HG03457 (cell line): ENCODE measurements around the gene EPN1.

Experiments
- ATAC-seq: cut with Tn5 transposase; IDR thresholded peaks from one replicate; pipeline ENCODE4 v1.9.1; 2021; ENCODE audit warnings: moderate number of reproducible peaks; ENCODE audit not compliant: unreplicated experiment

The EPN1 gene

DNA sequence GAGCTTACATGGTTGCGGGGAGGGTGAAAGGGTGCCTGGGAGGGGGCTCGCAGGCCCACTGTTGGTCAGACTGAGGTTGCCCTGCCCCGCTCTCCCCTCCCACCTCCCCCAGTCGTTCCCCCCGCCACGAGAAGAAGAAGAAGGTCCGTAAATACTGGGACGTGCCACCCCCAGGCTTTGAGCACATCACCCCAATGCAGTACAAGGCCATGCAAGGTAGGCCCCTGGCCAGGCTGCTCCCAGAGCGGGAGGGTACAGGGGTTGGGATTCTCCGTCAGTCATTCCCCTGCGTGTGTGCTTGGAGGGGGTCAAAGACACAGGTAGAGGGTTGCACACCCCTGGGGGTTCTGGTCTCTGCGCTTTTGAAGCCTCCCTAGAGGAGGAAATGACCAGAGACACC, 14.6 kb upstream of the EPN1 start:
- no peak for ATAC-seq

DNA sequence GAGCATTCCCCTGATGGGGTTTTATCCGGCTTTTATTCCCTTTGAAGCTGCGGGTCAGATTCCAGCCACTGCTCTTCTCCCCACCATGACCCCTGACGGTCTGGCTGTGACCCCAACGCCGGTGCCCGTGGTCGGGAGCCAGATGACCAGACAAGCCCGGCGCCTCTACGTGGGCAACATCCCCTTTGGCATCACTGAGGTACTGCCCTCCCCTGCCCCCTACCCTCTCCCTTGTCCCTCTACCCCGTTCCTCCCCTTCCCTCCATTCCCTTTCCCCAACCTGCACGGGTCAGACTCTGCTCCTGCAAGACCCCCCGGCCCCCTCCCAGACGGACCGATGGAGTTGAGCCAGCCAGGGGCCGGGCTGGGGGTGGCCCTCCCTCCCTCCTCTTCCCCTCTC, 14.0 kb upstream of the EPN1 start:
- no peak for ATAC-seq

DNA sequence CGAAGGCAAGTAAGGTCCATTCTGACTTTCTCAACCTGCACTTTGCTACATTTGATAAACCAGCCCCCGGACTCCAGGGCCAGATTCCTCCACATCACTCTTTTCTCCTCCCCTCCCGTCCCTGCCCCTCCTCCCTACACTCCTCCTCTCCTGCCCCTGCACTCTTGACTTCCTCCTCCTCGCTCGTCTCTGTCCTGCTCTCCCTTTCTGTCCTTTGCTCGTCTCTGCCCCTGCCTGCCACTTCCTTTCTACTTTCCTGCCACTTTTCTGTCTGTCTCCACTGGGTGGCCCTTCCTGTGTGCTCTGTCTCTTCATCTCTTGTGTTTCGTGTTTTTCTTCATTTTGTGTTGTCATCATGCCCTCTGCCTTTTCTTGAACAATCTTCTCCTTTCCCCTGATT, 13.2 kb upstream of the EPN1 start:
- no peak for ATAC-seq

DNA sequence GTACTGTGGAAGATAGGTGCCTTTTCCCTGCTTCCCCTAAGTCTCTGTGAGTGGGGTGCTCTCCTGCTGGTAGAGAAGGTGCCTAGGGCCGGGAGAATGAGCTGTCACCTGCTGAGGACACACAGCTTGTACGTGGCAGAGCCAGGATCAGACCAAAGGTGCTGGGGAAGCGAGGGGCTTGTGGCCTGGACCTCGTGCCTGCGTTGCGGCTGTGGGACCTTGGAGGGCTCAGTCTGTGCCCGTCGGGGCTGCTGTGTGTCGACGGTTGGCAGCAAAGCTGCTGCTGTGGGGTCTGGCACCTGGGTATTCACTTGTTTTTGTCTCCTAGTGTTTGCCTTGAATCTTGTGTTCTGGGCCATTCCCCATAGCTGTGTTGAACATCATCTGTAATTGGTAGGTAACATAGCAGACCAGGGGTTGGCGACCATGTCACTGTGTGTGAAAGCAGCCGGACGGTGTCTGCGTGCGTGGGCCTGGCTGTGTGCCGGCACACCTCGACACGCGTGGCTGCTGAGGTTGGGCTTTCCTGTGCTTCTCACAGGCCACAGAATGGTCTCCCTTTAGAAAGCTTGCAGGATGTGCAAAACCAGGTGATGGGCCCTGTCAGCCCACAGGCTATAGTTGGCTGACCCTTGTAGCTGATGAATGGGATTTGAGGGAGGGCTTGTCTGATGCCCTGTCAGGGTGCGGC, 11.0 kb upstream of the EPN1 start:
- ATAC-seq, result no peak

DNA sequence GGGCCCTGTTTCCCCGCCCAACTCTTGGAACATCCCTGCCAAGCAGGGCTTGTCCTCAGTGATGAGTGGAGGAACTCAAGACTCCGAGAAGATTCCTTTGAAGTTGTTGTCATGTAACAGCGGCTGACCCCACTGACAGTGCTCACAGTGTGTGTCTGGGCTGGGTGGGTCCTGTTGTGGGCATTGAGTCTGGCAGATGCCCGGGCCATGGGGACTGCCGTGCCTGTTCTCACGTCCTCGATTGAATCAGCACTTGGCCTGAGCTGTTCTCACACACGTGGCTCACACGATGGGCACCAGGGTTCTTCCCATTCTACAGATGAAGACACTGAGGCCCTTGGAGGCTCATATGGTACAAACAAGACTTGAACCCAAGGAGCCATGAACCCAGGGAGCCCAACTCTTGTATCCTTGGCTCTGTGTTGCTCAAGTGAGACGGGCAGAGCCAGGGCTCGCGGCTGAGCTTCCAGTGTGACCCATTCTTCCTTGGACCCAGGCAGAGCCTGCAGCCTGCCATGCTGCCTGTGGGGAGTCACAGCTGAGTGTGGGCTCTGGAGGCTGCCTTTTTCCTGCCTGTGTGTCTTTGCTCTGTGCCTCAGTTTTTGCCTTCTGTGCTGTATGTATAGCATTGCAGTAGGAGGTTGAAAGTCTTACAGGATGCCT, 8.6 kb upstream of the EPN1 start:
- no peak for ATAC-seq

DNA sequence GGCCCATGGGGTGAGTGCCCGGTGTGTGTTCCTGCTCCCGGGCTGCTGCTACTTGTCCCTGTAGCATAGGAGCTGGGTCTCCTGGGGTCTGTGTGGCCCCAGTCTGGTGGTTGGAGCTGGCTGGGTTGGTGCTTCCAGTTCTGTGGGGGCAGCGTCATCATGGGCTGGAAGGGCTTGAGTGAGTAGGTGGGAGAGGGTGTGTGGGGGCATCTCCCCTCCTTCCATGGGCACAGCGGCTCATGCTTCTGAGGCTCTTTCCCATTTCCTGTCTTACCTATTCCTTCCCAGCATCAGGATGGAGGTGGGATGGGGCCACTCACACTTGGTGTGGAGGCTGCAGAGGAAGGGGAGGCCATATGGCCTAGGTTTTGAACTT, 8.0 kb upstream of the EPN1 start:
- ATAC-seq, result no peak

DNA sequence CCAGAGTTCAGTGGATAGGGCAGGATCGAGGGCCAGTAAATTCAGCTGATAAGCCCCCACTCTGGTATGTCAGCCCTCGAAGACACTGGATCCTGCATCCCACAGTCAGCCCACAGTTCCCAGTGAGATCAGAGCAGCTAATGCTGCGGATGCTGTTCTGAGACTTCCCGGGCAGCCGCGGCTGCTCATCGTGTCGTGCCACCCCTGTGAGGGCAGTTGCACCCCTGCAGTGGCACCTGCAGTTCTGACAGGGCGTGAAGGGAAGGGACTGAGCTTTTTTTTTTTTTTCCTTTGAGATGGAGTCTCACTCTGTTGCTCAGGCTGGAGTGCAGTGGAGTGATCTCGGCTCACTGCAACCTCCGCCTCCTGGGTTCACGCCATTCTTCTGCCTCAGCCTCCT, 7.5 kb upstream of the EPN1 start:
- ATAC-seq, result no peak

DNA sequence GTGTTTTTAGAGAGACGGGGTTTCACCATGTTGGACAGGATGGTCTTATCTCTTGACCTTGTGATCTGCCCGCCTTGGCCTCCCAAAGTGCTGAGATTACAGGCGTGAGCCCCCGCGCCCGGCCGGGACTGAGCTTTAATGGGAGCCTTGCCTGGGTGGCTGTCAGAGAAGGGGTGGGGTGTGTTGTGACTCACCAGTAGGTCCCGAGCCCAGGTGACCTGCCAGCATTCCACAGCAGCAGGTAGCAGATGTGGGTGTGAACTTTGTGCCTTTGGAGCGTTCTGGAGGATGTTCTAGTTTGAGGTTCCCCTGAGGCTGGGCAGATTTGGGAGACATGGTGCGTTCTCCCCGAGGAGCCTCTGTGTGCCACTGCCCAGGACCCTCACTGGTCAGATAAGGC, 7.1 kb upstream of the EPN1 start:
- no peak for ATAC-seq

DNA sequence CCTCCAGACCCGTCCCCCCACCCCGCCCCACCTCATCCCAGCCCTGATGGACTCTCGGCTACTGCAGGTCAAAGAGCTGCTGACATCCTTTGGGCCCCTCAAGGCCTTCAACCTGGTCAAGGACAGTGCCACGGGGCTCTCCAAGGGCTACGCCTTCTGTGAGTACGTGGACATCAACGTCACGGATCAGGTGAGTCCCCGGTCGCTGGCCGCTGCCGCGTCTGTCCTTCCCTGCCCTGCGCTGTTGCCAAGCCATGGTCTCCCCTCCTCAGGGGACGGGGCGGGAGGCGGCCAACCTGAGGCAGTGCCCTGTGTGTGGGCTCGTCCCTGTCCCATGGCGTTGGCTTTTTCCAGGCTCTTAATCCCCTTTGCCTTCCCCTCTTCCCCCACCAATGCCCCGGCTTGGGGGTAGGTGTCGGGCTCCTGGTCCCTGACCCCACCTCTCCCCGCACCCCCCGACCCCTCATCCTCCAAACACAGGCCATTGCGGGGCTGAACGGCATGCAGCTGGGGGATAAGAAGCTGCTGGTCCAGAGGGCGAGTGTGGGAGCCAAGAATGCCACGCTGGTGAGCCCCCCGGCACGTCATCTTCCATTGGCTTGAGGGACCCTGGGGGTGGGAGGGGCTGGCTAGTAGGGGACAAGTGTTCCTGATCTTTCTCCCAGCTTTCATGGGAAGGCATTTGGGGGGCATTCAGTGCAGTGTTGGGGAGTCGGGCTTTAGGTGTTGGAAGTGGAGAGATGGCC, 6.2 kb upstream of the EPN1 start:
- no peak for ATAC-seq

DNA sequence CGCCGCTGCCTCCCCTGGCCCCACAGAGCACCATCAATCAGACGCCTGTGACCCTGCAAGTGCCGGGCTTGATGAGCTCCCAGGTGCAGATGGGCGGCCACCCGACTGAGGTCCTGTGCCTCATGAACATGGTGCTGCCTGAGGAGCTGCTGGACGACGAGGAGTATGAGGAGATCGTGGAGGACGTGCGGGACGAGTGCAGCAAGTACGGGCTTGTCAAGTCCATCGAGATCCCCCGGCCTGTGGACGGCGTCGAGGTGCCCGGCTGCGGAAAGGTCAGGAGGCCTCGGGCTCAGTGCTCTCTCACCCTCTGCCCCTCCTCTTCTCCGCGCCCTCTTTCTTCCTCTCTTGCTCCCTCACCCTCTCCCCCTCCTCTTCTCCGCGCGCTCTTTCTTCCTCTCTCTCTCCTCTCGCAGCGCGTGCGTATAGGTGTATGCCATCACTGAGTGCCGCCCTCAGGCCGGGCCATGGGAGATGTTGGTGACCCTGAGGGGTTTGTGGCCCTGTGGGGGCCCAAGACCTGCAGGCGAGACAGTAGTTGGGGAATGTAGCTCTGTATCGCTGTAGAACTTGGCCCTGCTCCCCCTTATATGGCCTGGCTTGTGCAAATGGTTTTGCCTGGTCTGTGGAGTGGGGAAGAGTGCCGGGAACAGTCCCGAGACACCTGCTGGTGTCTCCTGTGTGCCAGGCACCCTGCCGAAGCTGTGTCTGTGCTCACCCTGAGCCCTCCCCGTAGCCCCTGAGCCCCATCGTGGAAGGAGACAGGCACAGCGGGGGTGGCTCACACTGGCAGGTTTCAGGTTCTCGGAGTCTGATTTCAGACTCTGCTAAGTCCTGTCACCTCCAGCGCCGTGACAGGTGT, 5.4 kb upstream of the EPN1 start:
- no peak for ATAC-seq

DNA sequence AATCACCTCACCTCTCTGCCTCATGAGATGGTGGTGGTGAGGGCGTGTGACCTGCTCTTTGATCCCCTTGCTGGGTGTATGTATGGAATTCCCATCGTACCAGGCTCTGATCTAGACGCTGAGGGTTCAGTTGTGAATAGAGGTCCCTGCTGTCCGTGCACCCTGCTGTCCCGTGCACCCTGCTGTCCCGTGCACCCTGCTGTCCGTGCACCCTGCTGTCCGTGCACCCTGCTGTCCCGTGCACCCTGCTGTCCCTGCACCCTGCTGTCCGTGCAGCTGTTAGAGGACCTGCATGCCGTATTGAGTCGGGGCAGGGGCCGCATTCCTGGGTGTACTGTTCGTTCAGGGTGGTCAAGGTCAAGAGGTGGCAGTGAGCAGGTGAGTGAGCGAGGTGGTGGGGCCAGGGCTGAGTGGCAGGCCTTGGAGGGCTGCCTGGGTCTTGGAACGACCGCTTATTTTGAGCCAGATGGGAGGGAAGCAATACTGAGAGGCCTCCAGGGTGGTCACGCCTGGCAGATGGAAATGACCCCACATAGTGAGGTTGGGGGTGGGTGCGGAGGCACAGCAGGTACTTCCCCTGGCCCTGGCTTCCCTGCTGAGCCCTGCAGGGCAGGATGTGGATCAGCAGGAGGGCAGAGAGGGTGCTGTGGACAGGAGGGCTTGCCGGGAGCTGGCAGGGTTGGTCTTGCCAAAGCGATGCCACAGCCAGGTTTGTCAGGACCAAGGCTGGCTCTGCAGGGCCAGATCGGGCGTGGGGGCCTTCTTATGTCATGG, 4.6 kb upstream of the EPN1 start:
- ATAC-seq, result no peak

DNA sequence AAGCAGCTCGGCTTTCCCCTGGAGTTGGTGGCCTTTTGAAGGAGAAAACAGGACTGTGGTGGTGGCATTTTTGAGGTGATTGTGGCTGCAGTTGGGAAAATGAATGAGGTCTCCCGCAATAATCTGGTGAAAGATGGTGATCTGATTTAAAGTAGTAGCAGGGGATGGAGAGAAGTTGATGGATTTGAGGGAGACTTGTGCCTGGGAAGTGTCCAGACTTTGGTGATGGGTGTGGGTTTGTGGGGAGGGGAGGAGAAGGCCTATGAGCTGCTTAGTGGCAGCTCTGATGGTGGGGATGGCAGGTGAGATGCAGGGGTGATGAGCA, 4.0 kb upstream of the EPN1 start:
- no peak for ATAC-seq

DNA sequence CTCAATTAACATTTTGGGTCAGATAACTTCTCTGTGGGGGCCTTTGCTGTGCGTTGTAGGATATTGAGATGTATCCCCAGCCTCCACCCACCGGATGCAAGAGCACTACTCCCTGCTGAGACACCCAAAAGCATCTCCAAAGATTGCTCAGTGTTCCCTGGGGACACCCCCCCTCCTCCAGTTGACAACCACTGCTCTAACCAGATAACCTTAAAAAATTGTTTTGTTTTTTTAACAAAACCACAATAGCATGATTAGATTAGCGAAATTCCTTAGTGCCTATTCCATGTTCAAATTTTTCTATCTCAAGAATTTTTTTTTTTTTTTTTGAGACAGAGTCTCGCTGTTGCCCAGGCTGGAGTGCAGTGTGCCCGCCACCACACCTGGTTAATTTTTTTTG, 2.6 kb upstream of the EPN1 start:
- ATAC-seq, result no peak

DNA sequence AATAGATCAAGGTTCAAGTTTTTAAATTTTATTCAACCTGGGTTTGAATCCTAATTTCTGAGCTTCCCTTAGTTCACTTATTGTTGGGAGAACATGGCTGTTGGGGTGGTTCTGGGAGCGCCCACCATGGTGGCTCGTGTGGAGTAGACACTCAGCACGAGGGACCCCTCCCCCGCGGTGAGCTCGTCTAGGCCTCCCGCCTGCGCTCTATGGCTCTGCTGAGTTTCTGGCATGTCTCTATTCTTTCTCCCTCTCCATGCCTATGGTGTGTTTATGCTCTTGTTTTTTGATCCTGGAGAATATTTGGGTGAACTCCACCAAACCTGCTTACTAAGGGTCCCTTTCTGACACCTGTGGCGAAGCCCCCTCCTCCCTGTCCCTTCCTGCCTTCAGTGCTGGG, 1.6 kb upstream of the EPN1 start:
- no peak for ATAC-seq

DNA sequence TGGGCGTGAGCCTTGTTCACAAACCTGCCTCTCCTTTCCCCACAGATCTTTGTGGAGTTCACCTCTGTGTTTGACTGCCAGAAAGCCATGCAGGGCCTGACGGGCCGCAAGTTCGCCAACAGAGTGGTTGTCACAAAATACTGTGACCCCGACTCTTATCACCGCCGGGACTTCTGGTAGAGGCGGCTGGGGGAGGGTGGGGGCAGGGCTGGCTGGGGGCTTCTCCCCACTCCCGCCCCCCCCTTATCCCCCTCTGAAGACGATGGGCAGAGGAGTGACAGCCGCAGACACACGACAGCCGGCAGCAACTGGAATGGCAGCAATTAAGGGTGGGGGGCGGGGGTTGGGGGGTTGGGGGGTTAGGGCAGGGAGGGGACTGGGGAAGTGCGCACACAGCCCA, 1.1 kb upstream of the EPN1 start:
- ATAC-seq, result no peak

DNA sequence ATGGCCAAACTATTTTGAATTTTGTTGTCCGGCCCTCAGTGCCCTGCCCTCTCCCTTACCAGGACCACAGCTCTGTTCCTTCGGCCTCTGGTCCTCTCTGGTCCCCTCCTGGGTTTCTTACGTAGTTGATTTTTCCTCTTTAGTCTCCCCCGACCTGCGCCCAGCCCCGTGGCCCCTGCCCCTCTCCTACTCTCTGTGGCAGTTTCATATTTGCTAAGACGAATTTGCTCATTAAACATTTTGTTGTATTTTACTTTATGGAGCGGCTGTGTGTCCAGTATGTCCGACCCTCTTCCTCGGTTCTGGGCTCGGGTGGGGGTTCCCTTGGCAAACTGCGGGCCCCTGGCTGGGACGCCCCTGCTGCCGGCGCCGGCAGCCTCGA, 576 bp upstream of the EPN1 start:
- ATAC-seq, result no peak

DNA sequence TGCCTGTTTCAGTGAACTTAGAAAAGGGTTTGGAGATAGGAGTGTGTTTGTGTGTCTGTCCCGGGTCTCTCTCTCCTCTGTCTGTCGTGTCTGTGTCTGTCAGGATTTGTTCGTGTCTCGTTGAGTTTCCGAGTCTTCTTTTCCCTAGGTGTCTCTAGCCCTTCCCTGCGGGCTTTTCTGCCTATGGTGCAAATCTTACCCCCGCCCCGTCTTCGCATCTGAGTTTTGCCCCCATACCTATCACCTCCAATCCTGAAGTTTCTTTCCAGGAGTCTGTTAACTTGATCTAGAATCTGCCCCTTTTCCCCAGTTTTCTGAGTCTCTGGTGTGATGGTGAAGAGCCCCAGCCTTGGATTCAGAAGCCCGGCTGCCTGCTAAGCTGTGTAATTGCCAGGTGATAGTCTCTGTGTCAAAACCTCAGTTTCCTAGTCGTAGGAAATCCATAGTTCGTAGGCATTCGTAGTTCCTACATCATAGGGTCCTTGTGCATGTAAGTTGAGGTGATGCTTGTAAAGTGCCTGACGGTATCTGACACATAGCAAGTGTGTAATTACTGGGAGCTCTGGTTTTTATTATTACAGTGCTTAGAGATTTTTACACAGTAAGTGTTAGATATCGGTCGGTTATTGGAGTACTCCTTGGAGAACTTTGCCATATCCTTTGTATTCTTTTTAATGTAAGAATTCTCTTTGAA, 782 bp downstream of the EPN1 start:
- ATAC-seq, result no peak

DNA sequence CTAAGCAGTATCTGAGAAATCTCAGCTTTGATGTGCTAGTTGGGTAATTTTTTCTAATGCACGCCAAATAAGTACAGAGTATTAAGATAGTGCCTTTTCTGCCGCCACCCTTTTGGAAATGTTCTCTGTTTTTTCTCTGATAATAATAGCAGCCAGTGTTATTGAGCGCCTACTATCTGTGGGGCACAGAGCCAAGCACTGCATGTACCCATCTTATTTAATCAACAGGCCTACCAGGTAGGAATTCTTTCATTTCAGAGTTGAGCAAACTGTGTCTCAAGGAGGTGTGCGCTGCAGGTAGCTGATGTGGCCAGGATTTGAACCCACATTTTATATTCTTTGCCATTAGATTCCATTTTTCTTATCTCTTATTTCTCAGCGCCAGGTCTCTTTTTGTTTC, 1.4 kb downstream of the EPN1 start:
- ATAC-seq, result no peak

DNA sequence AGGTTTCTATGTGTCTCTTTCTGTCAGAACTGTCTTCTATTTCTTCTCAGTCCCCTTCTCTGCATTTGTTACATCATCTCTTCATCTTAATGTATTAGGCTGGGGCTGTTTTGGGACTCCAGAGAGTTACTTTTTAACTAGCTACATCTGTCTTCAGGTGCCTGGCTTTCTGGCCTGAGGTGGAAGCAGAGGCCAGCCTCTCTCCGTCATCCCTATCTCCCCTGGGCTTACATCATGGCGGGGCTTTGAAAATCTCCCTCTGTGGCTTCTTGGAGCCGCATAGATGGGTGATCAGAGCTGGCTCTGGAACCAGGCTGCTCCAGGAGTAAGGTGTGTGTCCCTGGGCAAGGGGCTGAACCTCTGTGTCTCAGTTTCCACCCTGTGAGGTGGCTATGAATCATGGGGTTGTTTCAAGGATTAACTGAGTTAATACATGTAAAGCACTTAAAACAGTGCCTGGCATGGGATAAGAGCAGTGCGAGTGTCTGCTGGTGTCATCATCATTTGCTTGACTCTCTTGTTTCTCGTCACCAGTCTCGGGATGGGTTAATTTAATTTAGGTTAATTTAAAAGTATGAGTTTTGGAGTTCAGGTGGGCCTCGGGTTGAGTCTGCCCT, 2.0 kb downstream of the EPN1 start:
- no peak for ATAC-seq

DNA sequence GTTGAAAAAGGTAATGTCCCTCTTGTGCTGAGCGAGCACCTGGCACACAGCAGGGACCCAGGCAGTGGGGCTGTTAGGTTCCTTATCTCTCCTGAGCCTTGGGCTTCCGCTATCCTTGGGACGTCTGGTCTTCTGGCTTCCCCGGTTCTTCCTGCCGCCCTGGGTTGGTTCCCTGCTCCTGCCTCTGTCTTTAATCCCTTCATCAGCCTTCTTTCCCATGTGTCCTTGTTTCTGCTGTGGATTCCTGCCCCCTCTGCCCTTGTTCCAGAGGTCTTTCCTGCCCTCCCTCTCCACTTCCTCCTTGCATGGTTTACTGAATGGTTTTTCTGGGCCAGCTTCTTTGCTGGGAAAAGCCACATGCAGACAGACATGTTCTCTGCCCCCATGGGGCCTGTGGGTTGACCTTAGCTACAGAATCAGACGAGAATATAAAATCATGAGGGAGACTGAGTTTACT, 2.6 kb downstream of the EPN1 start:
- ATAC-seq, result no peak
